NCI-H1105 treated with DMSO at 0.1 percent for 48 hours (cell line): ENCODE data around the gene EMID1.

Source experiments
- DNase-seq: peaks from one replicate; lab custom pipeline; 2025; lab: John Stamatoyannopoulos, UW

The EMID1 gene

GRCh38 chr22:29195118-29195963 is 10.4 kb upstream of the EMID1 start:
- no peak for DNase-seq

GRCh38 chr22:29195964-29196666 is 9.6 kb upstream of the EMID1 start:
- DNase-seq = no peak

GRCh38 chr22:29197096-29197495 is 8.6 kb upstream of the EMID1 start:
- DNase-seq = no peak

- DNase-seq = no peak
Measured at GRCh38 chr22:29198240-29198639, 7.5 kb upstream of the EMID1 start.

- DNase-seq = no peak
Measured at GRCh38 chr22:29199702-29200400, 5.8 kb upstream of the EMID1 start.

GRCh38 chr22:29200901-29201300 is 4.8 kb upstream of the EMID1 start:
- no peak for DNase-seq

- no peak for DNase-seq
Measured at GRCh38 chr22:29201782-29202181, 3.9 kb upstream of the EMID1 start.

GRCh38 chr22:29202212-29203192 is 3.2 kb upstream of the EMID1 start:
- DNase-seq = no peak

GRCh38 chr22:29203488-29204454 is 1.9 kb upstream of the EMID1 start:
- no peak for DNase-seq

- no peak for DNase-seq
Measured at GRCh38 chr22:29204455-29205183, 1.1 kb upstream of the EMID1 start.

- DNase-seq = no peak
Measured at GRCh38 chr22:29205252-29205593, 473 bp upstream of the EMID1 start.

- DNase-seq = no peak
Measured at GRCh38 chr22:29206372-29207242, 911 bp downstream of the EMID1 start.

GRCh38 chr22:29207243-29207550 is 1.5 kb downstream of the EMID1 start:
- no peak for DNase-seq

- DNase-seq = no peak
Measured at GRCh38 chr22:29207562-29208501, 2.1 kb downstream of the EMID1 start.

- no peak for DNase-seq
Measured at GRCh38 chr22:29208502-29208862, 2.8 kb downstream of the EMID1 start.

- no peak for DNase-seq
Measured at GRCh38 chr22:29208879-29209623, 3.4 kb downstream of the EMID1 start.

GRCh38 chr22:29209624-29209929 is 3.9 kb downstream of the EMID1 start:
- no peak for DNase-seq
